Lower lobe of right lung (tissue), 2 donors: ENCODE data around the gene TMEM132C. TPM values are rescaled to one million over a fixed set of nuclear protein-coding genes. Genes with fewer than 3 reads are reported as not detected.

ENCODE experiments used
- ATAC-seq, 2 donors: fragments of 200-7000 bp; cut with Tn5 transposase; one replicate each; pipeline ENCODE4 v1.9.1; 2020 to 2022; ENCODE audit warnings: mild to moderate bottlenecking in 2 of 2, moderate library complexity in 2 of 2
- DNase-seq: peaks from one replicate; pipeline ENCODE4 v3.0.0-alpha.2; 2020
- H3K27ac ChIP-seq: fragments of 200-600 bp; one replicate; pipeline ENCODE4 v1.8.0; 2022
- H3K27me3 ChIP-seq: fragments of 200-600 bp; one replicate; pipeline ENCODE4 v1.8.0; 2022; ENCODE audit warnings: low read depth
- H3K36me3 ChIP-seq: fragments of 200-600 bp; one replicate; pipeline ENCODE4 v1.8.0; 2022; ENCODE audit warnings: mild to moderate bottlenecking
- H3K4me1 ChIP-seq: fragments of 200-600 bp; one replicate; pipeline ENCODE4 v1.8.0; 2022
- H3K4me3 ChIP-seq: fragments of 200-600 bp; one replicate; pipeline ENCODE4 v1.8.0; 2022; ENCODE audit warnings: mild to moderate bottlenecking
- H3K9me3 ChIP-seq: fragments of 200-600 bp; one replicate; pipeline ENCODE4 v1.8.0; 2022
- CTCF ChIP-seq: fragments of 200-600 bp; IDR thresholded peaks from one replicate; pipeline ENCODE4 v1.8.0; 2022; ENCODE audit warnings: antibody characterized with exemption, mild to moderate bottlenecking
- intact Hi-C: fragments of 100-400 bp; cut with DNase I; formaldehyde crosslinking; loops from one replicate; pipeline ENCODE4 v1.11.0; 2022
- total RNA-seq: library from RNA; stranded (reverse); fragmentation: NEBNext Ultra II Directional; extraction: Animal tissue kit (Norgen Biotek cat#: 25700); gene quantifications from one replicate; pipeline ENCODE4 v1.2.1, GENCODE V29; 2021
- donor health status: DM: no; HTN: yes; CAD: no; lungs with severe emphysema.

TMEM132C gene
- total RNA-seq, 1 donor from 2014 or later = 1.6 TPM

- H3K27me3 ChIP-seq = no peaks in the 10 kb centered on the region
- intact Hi-C loops = no loop called here
- ATAC-seq (no peak), DNase-seq (no peak)
- no peak overlapping the region for H3K27ac ChIP-seq
- TF ChIP-seq CTCF = no peak
- H3K4me3 ChIP-seq = no peak overlapping the region
- H3K4me1 ChIP-seq = no peaks in the 10 kb centered on the region
- no peaks in the 10 kb centered on the region for H3K9me3 ChIP-seq
- H3K36me3 ChIP-seq = no peaks in the 10 kb centered on the region
Observed at GRCh38 chr12:128548949-128549348, 282.0 kb downstream of the TMEM132C start.

GRCh38 chr12:128549601-128550218, 282.7 kb downstream of the TMEM132C start:
- ATAC-seq (no peak), DNase-seq (no peak)
- H3K27ac ChIP-seq = no peak overlapping the region
- intact Hi-C loops = no loop called here
- no peaks in the 10 kb centered on the region for H3K9me3 ChIP-seq
- no peaks in the 10 kb centered on the region for H3K4me1 ChIP-seq
- H3K4me3 ChIP-seq = no peak overlapping the region
- no peaks in the 10 kb centered on the region for H3K27me3 ChIP-seq
- H3K36me3 ChIP-seq = no peaks in the 10 kb centered on the region
- TF ChIP-seq CTCF = no peak

- H3K27ac ChIP-seq = no peak overlapping the region
- no peak for ATAC-seq
- intact Hi-C loops = no loop called here
Observed at GRCh38 chr12:128551266-128551665, 284.3 kb downstream of the TMEM132C start.

GRCh38 chr12:128554546-128555304, 287.8 kb downstream of the TMEM132C start:
- intact Hi-C loops = no loop called here
- Histone ChIP-seq H3K4me1 (no peaks in the 10 kb centered on the region), H3K4me3 (no peak overlapping the region), H3K9me3 (no peaks in the 10 kb centered on the region), H3K36me3 (no peaks in the 10 kb centered on the region), H3K27ac (no peak overlapping the region), H3K27me3 (no peaks in the 10 kb centered on the region)
- ATAC-seq (no peak), DNase-seq (no peak)
- TF ChIP-seq CTCF = no peak

More at GRCh38 chr12:128551266-128551665, 284.3 kb downstream of the TMEM132C start:
- no peak for DNase-seq
- no peaks in the 10 kb centered on the region for H3K4me1 ChIP-seq
- H3K9me3 ChIP-seq = no peaks in the 10 kb centered on the region
- no peaks in the 10 kb centered on the region for H3K27me3 ChIP-seq
- H3K36me3 ChIP-seq = no peaks in the 10 kb centered on the region
- TF ChIP-seq CTCF = no peak
- H3K4me3 ChIP-seq = no peak overlapping the region

GRCh38 chr12:128557231-128557630, 290.3 kb downstream of the TMEM132C start:
- TF ChIP-seq CTCF = no peak
- H3K4me1 ChIP-seq = no peaks in the 10 kb centered on the region
- H3K27ac ChIP-seq = no peak overlapping the region
- H3K27me3 ChIP-seq = no peaks in the 10 kb centered on the region
- DNase-seq = no peak
- ATAC-seq = no peak
- H3K9me3 ChIP-seq = no peaks in the 10 kb centered on the region
- H3K36me3 ChIP-seq = no peaks in the 10 kb centered on the region
- H3K4me3 ChIP-seq = no peak overlapping the region
- intact Hi-C loops = no loop called here
